ENCODE measurements around the gene PIEZO1. TPM values are rescaled to one million over a fixed set of nuclear protein-coding genes. Genes with fewer than 3 reads are reported as not detected.

The PIEZO1 gene
- total and polyA plus RNA-seq, 9 of the 15 experiments (the other 6 are each of a cell fraction or from before 2014, with no cell fraction given) = 3.6 to 432 (median 131) TPM

- TF ChIP-seq MYNN (IDR thresholded peaks at IDR 0.05) = peak; percentile 6; the same call in 1 of the 2 replicates
- TF ChIP-seq MYNN (CRISPR knock-in tag; IDR thresholded peaks at IDR 0.05) = no peak
- peak; percentile 64 for TF ChIP-seq NFIC (IDR thresholded peaks at IDR 0.05)
- 0 out of 4 replicates have a peak, but pooled peaks of 1 of the 2 experiments have one; percentile 18 for TF ChIP-seq ETV6 (IDR thresholded peaks at IDR 0.05; ENCODE audit: borderline replicate concordance in 1 of 2, low read depth in 2 of 2, low read length in 1 of 2)
- TF ChIP-seq ETV6 (CRISPR knock-in tag; IDR thresholded peaks at IDR 0.05; ENCODE audit: borderline replicate concordance) = no peak
- TF ChIP-seq FIP1L1 (IDR thresholded peaks at IDR 0.05; ENCODE audit: low read depth, low read length, poor library complexity, severe bottlenecking) = peak; percentile 4
- TF ChIP-seq, protein P1, sequence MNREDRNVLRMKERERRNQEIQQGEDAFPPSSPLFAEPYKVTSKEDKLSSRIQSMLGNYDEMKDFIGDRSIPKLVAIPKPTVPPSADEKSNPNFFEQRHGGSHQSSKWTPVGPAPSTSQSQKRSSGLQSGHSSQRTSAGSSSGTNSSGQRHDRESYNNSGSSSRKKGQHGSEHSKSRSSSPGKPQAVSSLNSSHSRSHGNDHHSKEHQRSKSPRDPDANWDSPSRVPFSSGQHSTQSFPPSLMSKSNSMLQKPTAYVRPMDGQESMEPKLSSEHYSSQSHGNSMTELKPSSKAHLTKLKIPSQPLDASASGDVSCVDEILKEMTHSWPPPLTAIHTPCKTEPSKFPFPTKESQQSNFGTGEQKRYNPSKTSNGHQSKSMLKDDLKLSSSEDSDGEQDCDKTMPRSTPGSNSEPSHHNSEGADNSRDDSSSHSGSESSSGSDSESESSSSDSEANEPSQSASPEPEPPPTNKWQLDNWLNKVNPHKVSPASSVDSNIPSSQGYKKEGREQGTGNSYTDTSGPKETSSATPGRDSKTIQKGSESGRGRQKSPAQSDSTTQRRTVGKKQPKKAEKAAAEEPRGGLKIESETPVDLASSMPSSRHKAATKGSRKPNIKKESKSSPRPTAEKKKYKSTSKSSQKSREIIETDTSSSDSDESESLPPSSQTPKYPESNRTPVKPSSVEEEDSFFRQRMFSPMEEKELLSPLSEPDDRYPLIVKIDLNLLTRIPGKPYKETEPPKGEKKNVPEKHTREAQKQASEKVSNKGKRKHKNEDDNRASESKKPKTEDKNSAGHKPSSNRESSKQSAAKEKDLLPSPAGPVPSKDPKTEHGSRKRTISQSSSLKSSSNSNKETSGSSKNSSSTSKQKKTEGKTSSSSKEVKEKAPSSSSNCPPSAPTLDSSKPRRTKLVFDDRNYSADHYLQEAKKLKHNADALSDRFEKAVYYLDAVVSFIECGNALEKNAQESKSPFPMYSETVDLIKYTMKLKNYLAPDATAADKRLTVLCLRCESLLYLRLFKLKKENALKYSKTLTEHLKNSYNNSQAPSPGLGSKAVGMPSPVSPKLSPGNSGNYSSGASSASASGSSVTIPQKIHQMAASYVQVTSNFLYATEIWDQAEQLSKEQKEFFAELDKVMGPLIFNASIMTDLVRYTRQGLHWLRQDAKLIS (CRISPR knock-in tag; IDR thresholded peaks at IDR 0.05) = peak; percentile 13; the same call in 1 of the 2 replicates
- peak; percentile 15 for TF ChIP-seq E2F8 (IDR thresholded peaks at IDR 0.05; ENCODE audit: low read depth, partially characterized antibody)
- TF ChIP-seq ZNF780A (CRISPR knock-in tag; IDR thresholded peaks at IDR 0.05) = no peak
- TF ChIP-seq, protein P2, sequence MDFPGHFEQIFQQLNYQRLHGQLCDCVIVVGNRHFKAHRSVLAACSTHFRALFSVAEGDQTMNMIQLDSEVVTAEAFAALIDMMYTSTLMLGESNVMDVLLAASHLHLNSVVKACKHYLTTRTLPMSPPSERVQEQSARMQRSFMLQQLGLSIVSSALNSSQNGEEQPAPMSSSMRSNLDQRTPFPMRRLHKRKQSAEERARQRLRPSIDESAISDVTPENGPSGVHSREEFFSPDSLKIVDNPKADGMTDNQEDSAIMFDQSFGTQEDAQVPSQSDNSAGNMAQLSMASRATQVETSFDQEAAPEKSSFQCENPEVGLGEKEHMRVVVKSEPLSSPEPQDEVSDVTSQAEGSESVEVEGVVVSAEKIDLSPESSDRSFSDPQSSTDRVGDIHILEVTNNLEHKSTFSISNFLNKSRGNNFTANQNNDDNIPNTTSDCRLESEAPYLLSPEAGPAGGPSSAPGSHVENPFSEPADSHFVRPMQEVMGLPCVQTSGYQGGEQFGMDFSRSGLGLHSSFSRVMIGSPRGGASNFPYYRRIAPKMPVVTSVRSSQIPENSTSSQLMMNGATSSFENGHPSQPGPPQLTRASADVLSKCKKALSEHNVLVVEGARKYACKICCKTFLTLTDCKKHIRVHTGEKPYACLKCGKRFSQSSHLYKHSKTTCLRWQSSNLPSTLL (IDR thresholded peaks at IDR 0.05) = no peak
- no peak for TF ChIP-seq ZNF384 (IDR thresholded peaks at IDR 0.05; ENCODE audit: low read depth, low read length)
- TF ChIP-seq HDAC2 (IDR thresholded peaks at IDR 0.05) = no peak
- TF ChIP-seq FOXP4 (CRISPR knock-in tag; IDR thresholded peaks at IDR 0.05; ENCODE audit: borderline replicate concordance) = 0 out of 2 replicates have a peak, but pooled peaks have one; percentile 31
Measured at GRCh38 chr16:88809068-88809675, 24.2 kb upstream of the PIEZO1 start (continued).
